Measurements from ENCODE around the gene KRTAP5-1.

The KRTAP5-1 gene

GRCh38 chr11:1571760-1572196, 13.3 kb downstream of the KRTAP5-1 start:
- DNase-seq (ENCODE audit: low read depth), result no peak

DNA sequence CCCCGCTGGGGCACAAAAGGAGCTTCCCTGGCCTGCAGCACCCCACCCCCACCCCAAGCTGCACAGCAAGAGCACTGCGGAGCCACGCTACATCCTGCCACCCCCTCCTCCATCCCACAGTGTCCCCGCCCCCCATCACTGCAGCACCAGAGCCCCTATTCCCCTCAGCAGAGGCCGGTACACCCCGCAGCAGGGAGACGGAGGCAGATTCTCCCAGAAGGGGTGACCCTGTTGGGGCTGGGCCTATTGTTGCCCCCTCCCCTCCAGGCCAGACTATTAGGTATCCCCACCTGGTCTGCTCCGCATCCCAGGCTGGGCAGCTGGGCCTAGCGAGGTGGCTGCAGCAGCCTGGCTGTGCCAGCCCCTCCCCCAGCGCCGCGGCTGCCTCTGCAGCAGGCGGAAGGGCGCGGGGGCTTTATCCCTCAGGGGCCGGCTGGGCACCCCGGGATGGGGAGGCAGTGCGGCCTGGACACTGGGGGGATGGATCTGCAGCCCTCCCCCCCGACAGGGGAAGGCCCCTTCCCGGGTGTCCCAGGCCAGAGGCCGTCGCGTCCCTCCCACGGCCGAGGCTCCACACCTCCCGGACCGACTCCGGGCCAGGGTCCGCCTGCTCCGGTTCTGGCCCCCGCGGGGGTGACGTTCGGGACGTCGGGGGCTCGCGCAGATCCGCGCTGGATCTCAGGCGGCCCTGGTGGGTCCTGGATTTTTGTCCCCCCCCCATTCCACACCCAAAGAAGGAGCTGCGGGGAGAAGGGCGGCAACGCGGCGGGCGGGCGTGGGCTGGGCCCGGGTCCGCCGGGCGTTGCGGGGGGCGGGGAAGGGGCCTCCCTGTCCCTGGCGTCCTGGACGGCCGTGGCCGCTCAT, 14.0 kb downstream of the KRTAP5-1 start:
- DNase-seq (ENCODE audit: low read depth), result no peak

GRCh38 chr11:1570531-1570895, 14.6 kb downstream of the KRTAP5-1 start:
- DNase-seq (ENCODE audit: low read depth), result no peak

GRCh38 chr11:1570001-1570453, 15.1 kb downstream of the KRTAP5-1 start:
- no peak for DNase-seq (ENCODE audit: low read depth)

GRCh38 chr11:1569251-1569780, 15.8 kb downstream of the KRTAP5-1 start:
- no peak for DNase-seq (ENCODE audit: low read depth)

DNA sequence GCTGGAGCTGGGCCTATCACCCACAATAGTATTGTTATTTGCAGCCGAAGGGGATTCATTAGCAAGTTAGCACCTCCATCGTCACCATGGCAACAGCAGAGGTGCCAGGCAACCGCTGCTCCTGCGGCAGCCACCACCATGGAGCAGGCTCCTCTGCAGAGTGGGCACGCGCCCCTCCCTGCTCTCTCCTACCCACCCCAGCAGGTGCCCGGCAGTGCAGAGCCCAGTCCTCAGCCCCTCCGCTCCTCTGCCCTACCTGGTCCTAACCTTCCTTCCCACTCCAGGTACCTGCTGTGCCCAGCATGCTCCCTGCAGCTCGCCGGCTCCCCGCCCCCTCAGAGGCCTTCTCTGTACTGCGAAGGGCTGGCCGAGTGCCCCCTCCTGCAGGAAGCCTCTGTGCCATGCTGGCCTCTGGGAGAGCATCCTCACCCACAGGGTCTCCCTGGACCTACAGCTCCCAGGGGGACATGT, 16.6 kb downstream of the KRTAP5-1 start:
- DNase-seq (ENCODE audit: low read depth), result no peak

DNA sequence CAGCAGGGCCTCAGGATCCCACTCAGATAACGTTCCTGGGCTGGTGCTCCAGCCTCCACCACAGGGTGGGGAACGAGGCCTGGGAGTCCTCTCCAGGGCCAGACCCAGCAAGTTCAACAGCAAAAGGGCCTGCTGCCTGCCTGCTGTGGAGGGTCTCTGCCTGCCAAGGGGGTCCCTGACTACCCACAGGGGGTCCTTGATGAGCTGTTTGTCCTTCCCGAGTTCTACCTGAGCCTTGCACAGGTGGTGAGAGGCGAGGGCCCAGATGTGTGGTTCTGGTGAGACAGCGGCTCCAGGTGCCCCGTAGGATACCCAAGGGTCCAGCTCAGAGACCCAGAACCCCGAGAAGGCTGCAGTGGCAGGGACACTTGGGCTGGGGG, 17.4 kb downstream of the KRTAP5-1 start:
- no peak for DNase-seq (ENCODE audit: low read depth)

- no peak for DNase-seq (ENCODE audit: low read depth)
These were observed 17.9 kb downstream of the KRTAP5-1 start for GRCh38 chr11:1567052-1567720.

- no peak for DNase-seq (ENCODE audit: low read depth)
These were observed 18.6 kb downstream of the KRTAP5-1 start for GRCh38 chr11:1566381-1567051.

GRCh38 chr11:1565904-1566247, 19.2 kb downstream of the KRTAP5-1 start:
- DNase-seq (ENCODE audit: low read depth), result no peak

DNA sequence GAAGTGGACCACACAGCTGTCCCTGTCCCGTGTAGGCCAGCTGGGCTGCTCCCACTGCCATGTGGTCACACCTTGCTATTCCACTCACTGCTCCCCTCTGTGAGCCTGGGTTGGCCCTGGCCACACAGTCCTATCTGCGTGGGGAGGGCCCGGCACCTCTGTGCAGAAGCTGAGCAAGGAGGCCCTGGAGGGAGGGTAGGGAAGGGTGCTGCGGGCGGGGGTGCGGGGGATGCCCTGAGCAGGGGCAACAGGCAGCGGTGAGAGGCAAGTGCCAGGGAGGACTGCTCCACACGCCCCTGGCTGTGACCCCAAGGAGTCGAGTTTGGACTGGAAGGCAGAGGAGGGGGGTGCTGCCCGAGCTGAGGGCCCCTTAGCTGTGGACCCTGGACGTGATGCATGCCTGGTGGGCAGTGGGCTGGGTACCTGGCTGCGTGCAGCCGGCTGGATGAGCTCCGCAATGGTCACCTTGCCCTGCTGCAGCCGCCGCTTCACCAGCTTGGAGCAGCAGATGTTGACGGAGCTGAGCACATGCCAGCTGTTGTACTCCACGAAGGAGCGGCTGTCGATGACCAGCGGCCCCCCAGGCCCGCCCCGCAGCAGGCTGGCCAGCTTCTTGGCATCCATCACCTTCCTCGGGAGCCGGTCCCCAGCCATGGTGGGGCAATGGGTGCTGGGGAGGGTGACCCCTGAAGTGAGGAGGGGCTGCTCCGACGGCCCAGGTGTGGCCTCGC, 19.7 kb downstream of the KRTAP5-1 start:
- DNase-seq (ENCODE audit: low read depth), result no peak

DNA sequence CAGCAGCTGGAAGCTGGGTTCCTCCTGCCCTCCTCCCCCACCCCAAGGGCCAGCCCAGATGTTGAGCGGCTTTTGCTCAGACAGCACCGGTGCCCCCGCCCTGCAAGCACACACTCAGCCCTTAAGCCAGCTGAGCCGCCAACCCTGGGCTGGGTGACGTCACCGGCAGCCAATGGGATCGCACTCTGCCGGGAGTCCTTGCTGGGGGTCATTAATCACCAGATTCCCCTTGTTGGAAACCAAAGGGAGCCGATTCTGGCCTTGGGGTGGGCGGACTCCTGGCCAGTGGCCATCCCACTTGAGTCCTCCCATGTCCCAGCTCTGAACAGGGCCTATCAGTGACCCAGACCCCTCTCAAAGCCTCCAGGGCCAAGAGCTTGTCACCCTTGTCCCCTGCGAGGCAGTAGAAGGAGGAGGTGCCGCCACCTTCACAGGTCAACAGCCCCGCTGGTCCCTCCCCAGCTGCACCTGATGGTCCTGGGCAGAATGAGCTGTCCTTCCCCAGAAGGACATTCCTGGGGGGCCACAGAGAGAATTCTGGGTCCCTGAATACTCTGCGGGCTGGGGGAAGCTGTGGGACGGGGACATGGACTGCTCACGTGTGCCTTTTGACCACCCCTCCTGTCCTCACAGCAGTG, 20.4 kb downstream of the KRTAP5-1 start:
- DNase-seq (ENCODE audit: low read depth), result no peak

DNA sequence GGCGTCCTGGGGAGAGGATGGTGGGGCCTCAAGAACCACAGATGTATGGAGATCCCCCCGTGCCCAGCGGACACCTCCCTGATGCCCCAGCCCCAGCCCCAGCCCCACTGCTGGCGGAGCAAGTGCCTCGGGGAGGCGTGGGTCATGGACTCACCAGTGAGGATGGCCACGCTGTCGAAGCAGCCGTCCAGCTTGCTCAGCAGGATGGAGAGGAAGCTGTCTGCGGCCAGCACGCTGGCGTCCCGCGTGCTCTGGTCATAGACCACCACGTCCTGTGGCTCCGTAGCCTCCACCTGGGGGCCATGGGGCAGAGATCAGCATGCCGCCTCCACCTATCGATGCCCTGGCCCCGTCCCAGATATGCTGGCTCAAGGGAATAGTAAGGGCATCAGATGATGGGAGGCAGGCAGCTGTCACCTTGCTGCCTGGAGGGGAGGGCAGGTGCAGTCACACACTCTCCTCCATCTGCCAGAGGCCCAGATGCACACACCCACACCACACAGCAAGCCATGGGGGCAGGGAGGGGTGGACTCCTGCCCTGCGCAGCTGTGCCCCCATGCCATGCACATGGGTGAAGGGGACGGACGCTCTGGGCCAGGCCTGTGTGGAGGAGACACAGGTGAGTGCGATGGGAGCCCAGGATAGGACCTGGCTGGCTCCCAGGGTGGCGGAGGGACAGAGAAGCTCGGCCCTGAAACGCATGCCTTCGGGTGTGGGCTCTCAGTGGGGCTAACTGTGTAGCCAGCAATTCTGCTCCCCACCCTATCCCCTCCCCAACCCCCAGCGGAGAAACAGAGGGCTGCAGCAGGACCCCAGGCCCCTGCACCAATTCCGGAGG, 21.2 kb downstream of the KRTAP5-1 start:
- no peak for DNase-seq (ENCODE audit: low read depth)

DNA sequence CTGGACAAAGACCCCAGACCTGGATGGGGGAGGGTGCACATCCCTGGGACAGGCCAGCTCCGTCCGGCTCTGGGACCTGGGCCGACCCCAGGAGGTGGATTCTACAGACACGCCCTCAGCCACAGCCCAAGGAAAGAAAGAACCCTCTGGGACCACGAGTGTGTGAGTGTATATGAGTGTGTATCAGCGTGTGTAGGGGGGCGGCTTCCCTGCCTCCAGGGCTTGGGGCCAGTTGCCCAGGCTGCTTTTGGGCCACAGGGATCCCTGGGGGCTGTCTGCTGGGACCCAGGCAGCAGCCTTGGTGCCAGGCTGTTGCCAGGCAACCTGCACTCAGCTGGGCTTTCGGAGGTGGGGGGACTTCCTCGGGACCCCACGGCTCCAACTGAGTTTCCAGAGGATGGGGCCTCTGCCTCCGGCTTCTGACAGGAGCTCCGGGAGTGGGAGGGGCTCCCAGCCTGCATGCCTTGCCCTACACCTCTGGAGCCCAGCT, 21.9 kb downstream of the KRTAP5-1 start:
- no peak for DNase-seq (ENCODE audit: low read depth)

GRCh38 chr11:1562469-1563148, 22.5 kb downstream of the KRTAP5-1 start:
- DNase-seq (ENCODE audit: low read depth), result no peak

DNA sequence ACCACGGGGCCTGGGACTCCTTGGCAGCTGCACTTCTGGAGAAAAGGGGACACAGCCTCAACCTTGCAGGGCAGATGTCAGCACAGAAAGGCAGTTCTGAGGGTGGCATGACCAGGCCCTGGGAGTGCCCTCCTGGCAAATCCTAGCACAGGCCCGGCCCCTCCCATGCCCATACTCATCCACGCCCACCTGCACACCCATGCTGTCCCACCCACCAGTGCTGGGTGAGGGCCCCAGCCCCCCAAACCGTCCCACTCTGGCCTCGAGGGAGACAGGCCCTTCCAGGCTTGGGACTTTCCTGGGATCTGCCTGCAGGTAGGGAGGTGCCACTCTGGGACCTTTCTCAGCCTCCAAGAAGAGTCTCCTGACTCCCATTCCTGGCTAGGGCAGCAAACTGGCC, 23.1 kb downstream of the KRTAP5-1 start:
- DNase-seq (ENCODE audit: low read depth), result no peak

- DNase-seq (ENCODE audit: low read depth), result no peak
These were observed 23.8 kb downstream of the KRTAP5-1 start for GRCh38 chr11:1561266-1561665.

GRCh38 chr11:1560649-1561251, 24.3 kb downstream of the KRTAP5-1 start:
- no peak for DNase-seq (ENCODE audit: low read depth)

- no peak for DNase-seq (ENCODE audit: low read depth)
These were observed 25.0 kb downstream of the KRTAP5-1 start for GRCh38 chr11:1560002-1560648.
